IPS-18a (cell line): ENCODE results near the gene ANKFN1.

ENCODE experiments used
- H3K27ac ChIP-seq: one replicate; pipeline ENCODE4 v1.5.1; 2013; ENCODE audit warnings: low read length
- H3K27me3 ChIP-seq: one replicate; pipeline ENCODE4 v1.6.1; 2013; ENCODE audit warnings: mild to moderate bottlenecking, low read length; ENCODE audit not compliant: control insufficient read depth, insufficient read depth
- H3K36me3 ChIP-seq: one replicate; pipeline ENCODE4 v1.6.1; 2013; ENCODE audit warnings: low read depth, low read length; ENCODE audit not compliant: control insufficient read depth
- H3K4me1 ChIP-seq: one replicate; pipeline ENCODE4 v1.6.1; 2013; ENCODE audit warnings: low read depth, low read length; ENCODE audit not compliant: control insufficient read depth
- H3K4me3 ChIP-seq: one replicate; pipeline ENCODE4 v1.5.1; 2013; ENCODE audit warnings: low read length
- H3K9ac ChIP-seq: one replicate; pipeline ENCODE4 v1.6.1; 2013; ENCODE audit warnings: mild to moderate bottlenecking, low read length, moderate library complexity
- H3K9me3 ChIP-seq: one replicate; pipeline ENCODE4 v1.6.1; 2013; ENCODE audit warnings: low read depth, low read length; ENCODE audit not compliant: control insufficient read depth

ANKFN1 gene

DNA sequence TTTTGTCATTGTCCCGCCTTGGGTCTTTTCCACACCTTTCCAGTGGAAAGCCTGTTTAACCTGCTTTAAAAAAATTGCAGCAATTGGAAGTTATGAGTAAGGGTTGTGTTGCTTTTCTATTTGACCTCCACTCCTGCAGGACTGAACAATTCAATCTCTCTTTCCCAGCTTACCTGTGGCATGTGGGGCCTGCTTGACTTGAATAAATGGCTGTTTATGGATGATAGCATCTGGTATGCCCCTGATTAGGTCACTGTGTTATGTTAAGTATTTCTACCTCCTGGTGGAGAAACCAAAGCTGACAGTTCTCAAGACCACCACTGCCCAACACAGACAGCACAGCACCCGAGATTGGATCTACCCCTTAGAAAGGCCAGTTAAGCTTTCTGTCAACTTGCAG lies 375.4 kb downstream of the ANKFN1 start:
- Histone ChIP-seq H3K9ac (no peak overlapping the region), H3K4me1 (no peaks in the 10 kb centered on the region), H3K27ac (no peak overlapping the region), H3K27me3 (no peaks in the 10 kb centered on the region), H3K4me3 (no peak overlapping the region), H3K9me3 (no peaks in the 10 kb centered on the region), H3K36me3 (no peaks in the 10 kb centered on the region)

DNA sequence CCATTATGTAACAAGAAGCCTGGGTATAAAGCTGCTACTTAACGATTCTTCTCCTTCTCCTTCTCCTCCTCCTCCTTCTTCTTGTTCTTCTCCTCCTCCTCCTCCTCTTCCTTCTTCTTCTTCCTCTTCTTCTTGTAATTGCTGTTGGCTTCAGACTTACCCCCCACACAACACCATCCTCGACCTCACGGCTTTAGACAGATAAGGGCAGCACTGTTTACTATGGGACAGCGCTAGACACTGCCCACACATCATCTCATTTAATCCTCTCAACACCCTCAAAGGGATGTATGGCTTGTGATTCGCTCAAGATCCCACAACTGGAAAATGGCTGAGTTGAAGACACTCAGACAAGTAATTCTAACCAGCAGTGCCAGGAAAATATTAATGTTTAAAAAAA lies 379.7 kb downstream of the ANKFN1 start:
- H3K9ac ChIP-seq = no peak overlapping the region
- H3K4me1 ChIP-seq = no peaks in the 10 kb centered on the region
- H3K27ac ChIP-seq = no peak overlapping the region
- no peaks in the 10 kb centered on the region for H3K27me3 ChIP-seq
- H3K9me3 ChIP-seq = no peaks in the 10 kb centered on the region
- no peak overlapping the region for H3K4me3 ChIP-seq
- no peaks in the 10 kb centered on the region for H3K36me3 ChIP-seq

DNA sequence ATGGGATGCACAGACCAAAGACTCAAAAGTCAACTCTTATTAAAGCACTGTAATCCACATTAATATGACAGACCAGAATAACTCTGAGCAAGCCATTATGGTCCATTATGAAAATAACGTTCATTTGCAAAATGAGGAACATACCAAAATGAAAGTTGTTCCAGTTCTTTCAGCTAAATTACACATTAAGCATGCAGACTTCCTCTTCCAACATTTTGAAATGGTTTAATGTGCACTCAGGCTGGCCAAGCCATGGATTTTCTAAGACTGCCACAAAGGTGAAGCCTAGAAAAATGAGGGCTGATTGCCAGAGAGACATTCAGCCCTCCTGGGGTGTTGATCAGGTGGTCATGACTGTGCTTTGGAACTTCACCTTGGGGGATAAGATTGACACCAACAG lies 383.5 kb downstream of the ANKFN1 start:
- Histone ChIP-seq H3K36me3 (no peaks in the 10 kb centered on the region), H3K9me3 (no peaks in the 10 kb centered on the region), H3K4me3 (no peak overlapping the region), H3K27me3 (no peaks in the 10 kb centered on the region), H3K27ac (no peak overlapping the region), H3K4me1 (no peaks in the 10 kb centered on the region), H3K9ac (no peak overlapping the region)

DNA sequence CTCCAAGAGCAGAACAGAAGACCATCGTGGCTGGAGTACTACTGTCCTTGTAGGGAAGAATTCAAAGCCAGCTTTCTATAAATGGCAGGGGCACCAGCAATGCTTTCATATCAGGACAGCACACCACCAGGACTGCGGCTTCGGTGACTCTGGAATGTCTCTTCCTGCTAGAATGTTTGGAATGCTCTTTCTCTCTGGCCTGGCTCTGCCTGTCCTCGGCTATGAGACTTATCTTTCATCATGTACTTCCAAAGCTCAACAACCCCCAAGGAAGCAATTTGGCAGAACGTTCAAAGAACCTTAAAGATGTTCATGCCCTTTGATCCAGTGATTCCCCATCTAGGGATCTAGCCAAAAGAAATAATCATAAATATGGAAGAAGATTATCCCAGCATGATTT lies 387.6 kb downstream of the ANKFN1 start:
- H3K36me3 ChIP-seq = no peaks in the 10 kb centered on the region
- no peaks in the 10 kb centered on the region for H3K27me3 ChIP-seq
- no peak overlapping the region for H3K27ac ChIP-seq
- no peak overlapping the region for H3K9ac ChIP-seq
- no peak overlapping the region for H3K4me3 ChIP-seq
- no peaks in the 10 kb centered on the region for H3K9me3 ChIP-seq
- peaks cover 8% of the 10 kb centered on the region for H3K4me1 ChIP-seq

DNA sequence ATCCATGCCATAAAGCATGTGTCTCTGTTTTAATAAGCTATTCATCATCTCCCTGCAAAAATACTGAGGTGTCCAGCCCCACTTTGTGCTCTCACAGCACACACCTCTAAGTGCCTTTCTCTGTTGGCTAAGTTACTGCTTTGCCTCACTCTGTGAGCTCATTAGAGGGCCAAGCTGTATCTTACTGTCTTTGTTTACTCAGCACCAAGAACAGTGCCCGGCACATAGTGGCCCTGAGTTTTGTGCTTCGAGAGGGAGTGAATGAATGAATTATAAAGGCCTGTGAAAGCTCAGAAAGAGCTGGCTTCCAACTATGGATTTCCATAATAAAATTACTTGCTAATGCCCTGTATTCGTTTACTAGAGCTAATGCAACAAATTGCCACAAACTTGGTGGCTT lies 390.0 kb downstream of the ANKFN1 start:
- H3K4me3 ChIP-seq = no peak overlapping the region
- H3K36me3 ChIP-seq = no peaks in the 10 kb centered on the region

GRCh38 chr17:56545106-56545505 lies 391.8 kb downstream of the ANKFN1 start:
- Histone ChIP-seq H3K9me3 (no peaks in the 10 kb centered on the region), H3K9ac (no peak overlapping the region), H3K36me3 (no peaks in the 10 kb centered on the region), H3K4me1 (peaks cover 8% of the 10 kb centered on the region), H3K27me3 (no peaks in the 10 kb centered on the region), H3K4me3 (no peak overlapping the region), H3K27ac (no peak overlapping the region)

More for the DNA sequence above, 390.0 kb downstream of the ANKFN1 start:
- Histone ChIP-seq H3K9me3 (no peaks in the 10 kb centered on the region), H3K27ac (no peak overlapping the region), H3K4me1 (peaks cover 8% of the 10 kb centered on the region), H3K9ac (no peak overlapping the region), H3K27me3 (no peaks in the 10 kb centered on the region)

GRCh38 chr17:56545930-56546329 lies 392.7 kb downstream of the ANKFN1 start:
- no peaks in the 10 kb centered on the region for H3K36me3 ChIP-seq
- H3K4me1 ChIP-seq = peaks cover 8% of the 10 kb centered on the region
- no peak overlapping the region for H3K27ac ChIP-seq
- H3K9ac ChIP-seq = no peak overlapping the region
- H3K27me3 ChIP-seq = no peaks in the 10 kb centered on the region
- no peak overlapping the region for H3K4me3 ChIP-seq
- no peaks in the 10 kb centered on the region for H3K9me3 ChIP-seq

DNA sequence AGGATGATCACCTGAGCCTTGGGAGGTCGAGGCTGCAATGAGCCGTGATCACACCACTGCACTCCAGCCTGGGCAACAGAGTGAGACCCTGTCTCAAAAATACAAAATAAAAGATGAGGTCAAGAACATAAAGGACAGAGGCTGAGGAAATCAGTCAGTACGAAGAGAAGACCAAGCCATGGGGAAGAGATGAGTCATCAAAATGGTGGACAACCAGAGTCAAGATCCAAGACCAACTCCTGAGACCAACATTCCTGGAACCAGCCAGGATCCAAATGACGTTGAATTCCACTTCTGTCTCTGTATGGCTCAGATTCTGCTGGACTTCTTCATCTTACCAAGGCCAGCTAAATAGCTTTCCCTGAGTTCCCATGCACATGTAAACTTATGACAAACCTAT lies 395.4 kb downstream of the ANKFN1 start:
- no peaks in the 10 kb centered on the region for H3K36me3 ChIP-seq
- no peak overlapping the region for H3K4me3 ChIP-seq
- no peaks in the 10 kb centered on the region for H3K9me3 ChIP-seq
- no peak overlapping the region for H3K9ac ChIP-seq
- no peak overlapping the region for H3K27ac ChIP-seq
- peaks cover 8% of the 10 kb centered on the region for H3K4me1 ChIP-seq
- H3K27me3 ChIP-seq = no peaks in the 10 kb centered on the region

- H3K27me3 ChIP-seq = no peaks in the 10 kb centered on the region
Observed at GRCh38 chr17:56549501-56549900, 396.2 kb downstream of the ANKFN1 start.

GRCh38 chr17:56557682-56558081 lies 404.4 kb downstream of the ANKFN1 start:
- Histone ChIP-seq H3K9me3 (no peaks in the 10 kb centered on the region), H3K27ac (no peak overlapping the region), H3K27me3 (no peaks in the 10 kb centered on the region), H3K36me3 (no peaks in the 10 kb centered on the region), H3K4me1 (no peaks in the 10 kb centered on the region), H3K4me3 (no peak overlapping the region), H3K9ac (no peak overlapping the region)

More at GRCh38 chr17:56549501-56549900, 396.2 kb downstream of the ANKFN1 start:
- Histone ChIP-seq H3K27ac (no peak overlapping the region), H3K36me3 (no peaks in the 10 kb centered on the region), H3K4me1 (peaks cover 8% of the 10 kb centered on the region), H3K9me3 (no peaks in the 10 kb centered on the region), H3K4me3 (no peak overlapping the region), H3K9ac (no peak overlapping the region)

- Histone ChIP-seq H3K4me3 (no peak overlapping the region), H3K9ac (no peak overlapping the region), H3K36me3 (no peaks in the 10 kb centered on the region), H3K4me1 (no peaks in the 10 kb centered on the region), H3K27me3 (no peaks in the 10 kb centered on the region), H3K27ac (no peak overlapping the region), H3K9me3 (no peaks in the 10 kb centered on the region)
Observed at GRCh38 chr17:56558088-56558487, 404.8 kb downstream of the ANKFN1 start.
